HepG2 (cell line): ENCODE data around the gene CHMP5. TPM values are rescaled to one million over a fixed set of nuclear protein-coding genes. Genes with fewer than 3 reads are reported as not detected.

Experiments
- EEA1 ChIP-seq: sonication (generic); formaldehyde crosslinking; IDR thresholded peaks from 2 replicates; pipeline ENCODE4 v1.5.1; 2020; ENCODE audit warnings: mild to moderate bottlenecking, missing genetic modification reagents, borderline replicate concordance
- HDAC1 ChIP-seq: sonication (generic); formaldehyde crosslinking; IDR thresholded peaks from 2 replicates; pipeline ENCODE4 v1.5.1; 2020; ENCODE audit warnings: mild to moderate bottlenecking, missing genetic modification reagents
- HIC2 ChIP-seq: sonication (generic); formaldehyde crosslinking; IDR thresholded peaks from 2 replicates; pipeline ENCODE4 v1.9.0; 2022; ENCODE audit warnings: low read depth, missing genetic modification reagents
- HNRNPLL ChIP-seq: fragments of 200-400 bp; formaldehyde crosslinking; IDR thresholded peaks from 2 replicates; pipeline ENCODE4 v1.6.1; 2017; ENCODE audit warnings: mild to moderate bottlenecking, low read depth, low read length; ENCODE audit not compliant: poor library complexity, severe bottlenecking
- ISL2 ChIP-seq: sonication (generic); formaldehyde crosslinking; IDR thresholded peaks from 2 replicates; pipeline ENCODE4 v1.5.0; 2020; ENCODE audit warnings: missing genetic modification reagents
- JUN ChIP-seq: sonication (generic); formaldehyde crosslinking; IDR thresholded peaks from 2 replicates; pipeline ENCODE4 v1.4.0; 2020; ENCODE audit warnings: mild to moderate bottlenecking, missing genetic modification reagents
- MED1 ChIP-seq: sonication (generic); formaldehyde crosslinking; IDR thresholded peaks from 2 replicates; pipeline ENCODE4 v1.4.0; 2020; ENCODE audit warnings: missing genetic modification reagents
- MTA1 ChIP-seq: sonication (generic); formaldehyde crosslinking; IDR thresholded peaks from 2 replicates; pipeline ENCODE4 v1.4.0; 2020; ENCODE audit warnings: missing genetic modification reagents, mild to moderate bottlenecking, borderline replicate concordance
- PATZ1 ChIP-seq: sonication (generic); formaldehyde crosslinking; IDR thresholded peaks from 2 replicates; pipeline ENCODE4 v1.4.0; 2020; ENCODE audit warnings: missing genetic modification reagents
- TBX2 ChIP-seq: sonication (generic); formaldehyde crosslinking; IDR thresholded peaks from 2 replicates; pipeline ENCODE4 v1.5.0; 2020; ENCODE audit warnings: missing genetic modification reagents, mild to moderate bottlenecking, borderline replicate concordance
- TFAP4 ChIP-seq: sonication (generic); IDR thresholded peaks from 2 replicates; pipeline ENCODE4 v1.6.1; 2016; ENCODE audit warnings: low read depth, borderline replicate concordance
- ZFX ChIP-seq: sonication (generic); formaldehyde crosslinking; IDR thresholded peaks from 2 replicates; pipeline ENCODE4 v1.4.0; 2020; ENCODE audit warnings: mild to moderate bottlenecking, low read depth, missing genetic modification reagents, moderate library complexity
- ZNF563 ChIP-seq: sonication (generic); formaldehyde crosslinking; IDR thresholded peaks from 2 replicates; pipeline ENCODE4 v1.8.0; 2022; ENCODE audit warnings: mild to moderate bottlenecking, moderate library complexity, missing genetic modification reagents
- ZNF574 ChIP-seq: sonication (generic); formaldehyde crosslinking; IDR thresholded peaks from 2 replicates; pipeline ENCODE4 v1.4.0; 2020; ENCODE audit warnings: missing genetic modification reagents
- ZNF687 ChIP-seq: sonication (generic); formaldehyde crosslinking; IDR thresholded peaks from 2 replicates; pipeline ENCODE4 v1.5.1; 2020; ENCODE audit warnings: mild to moderate bottlenecking, missing genetic modification reagents, moderate library complexity
- ZSCAN12 ChIP-seq: sonication (generic); formaldehyde crosslinking; IDR thresholded peaks from 2 replicates; pipeline ENCODE4 v1.9.0; 2021; ENCODE audit warnings: mild to moderate bottlenecking, missing genetic modification reagents
- ZSCAN20 ChIP-seq: sonication (generic); formaldehyde crosslinking; IDR thresholded peaks from 2 replicates; pipeline ENCODE4 v1.4.0; 2020; ENCODE audit warnings: missing genetic modification reagents, mild to moderate bottlenecking, borderline replicate concordance
- polyA plus RNA-seq, 8 experiments: library from polyadenylated mRNA; depleted of rRNA in 3 of 8; stranded (reverse) in 7 of 8; unstranded in 1 of 8; fragments of >200 nt; fragmentation: Illumina TruSeq in 4 of 8; extraction: Trizol in 4 of 8; gene quantifications; 2 replicates each; pipeline versions ENCODE4 v1.2.1 to v1.2.3, GENCODE V29; 2011 to 2016; ENCODE audit warnings: low read depth in 4 of 8, missing spikeins in 1 of 8, mixed read lengths in 1 of 8; ENCODE audit not compliant: insufficient read depth in 1 of 8
- total RNA-seq, 5 experiments: library from RNA; depleted of rRNA; stranded (reverse); fragments of >200 nt; fragmentation: Illumina TruSeq; extraction: Trizol; gene quantifications; 2 replicates each; pipeline ENCODE4 v1.2.3, GENCODE V29; 2016; ENCODE audit warnings: low read depth in 1 of 5

Gene CHMP5
- total and polyA plus RNA-seq, 2 of the 13 experiments (the other 11 are each of a cell fraction or from before 2014, with no cell fraction given): 46.0 to 57.3 TPM

GRCh38 chr9:33239921-33240320 is 24.9 kb upstream of the CHMP5 start, which contains the start of gene SPINK4 (continued):
- TF ChIP-seq ZFX (CRISPR knock-in tag): peak; percentile 70
- no peak for TF ChIP-seq ZSCAN20
- 0 out of 2 replicates have a peak, but pooled peaks have one; percentile 18 for TF ChIP-seq MED1 (CRISPR knock-in tag)
- TF ChIP-seq MTA1: peak; percentile 44; the same call in 1 of the 2 replicates
- 0 out of 2 replicates have a peak, but pooled peaks have one; percentile 38 for TF ChIP-seq HDAC1 (CRISPR knock-in tag)
- peak; percentile 64 for TF ChIP-seq ZNF687 (CRISPR knock-in tag)
- no peak for TF ChIP-seq ZNF563 (CRISPR knock-in tag)
- peak; percentile 29; the same call in 1 of the 2 replicates for TF ChIP-seq ZNF574 (CRISPR knock-in tag)
- 0 out of 2 replicates have a peak, but pooled peaks have one; percentile 25 for TF ChIP-seq HIC2
- 0 out of 2 replicates have a peak, but pooled peaks have one; percentile 56 for TF ChIP-seq TBX2
- peak; percentile 50; the same call in 1 of the 2 replicates for TF ChIP-seq PATZ1 (CRISPR knock-in tag)
- TF ChIP-seq TFAP4: 0 out of 2 replicates have a peak, but pooled peaks have one; percentile 21
- no peak for TF ChIP-seq JUN (CRISPR knock-in tag)
- 0 out of 2 replicates have a peak, but pooled peaks have one; percentile 15 for TF ChIP-seq ISL2 (CRISPR knock-in tag)
- TF ChIP-seq EEA1 (CRISPR knock-in tag): no peak
- TF ChIP-seq HNRNPLL: no peak
- no peak for TF ChIP-seq ZSCAN12 (CRISPR knock-in tag)
